Epithelial cell of proximal tubule (primary cell): ENCODE measurements around the gene SIDT2. TPM values are rescaled to one million over a fixed set of nuclear protein-coding genes. Genes with fewer than 3 reads are reported as not detected.

Experiments
- DNase-seq: peaks from one replicate; pipeline ENCODE4 v3.0.0-alpha.2; 2011; ENCODE audit warnings: low read depth
- H3K4me3 ChIP-seq: 2 replicates; pipeline ENCODE4 v1.5.1; 2011; ENCODE audit warnings: low read depth, mild to moderate bottlenecking, low read length
- total RNA-seq: library from RNA; depleted of rRNA; stranded (reverse); fragments of >200 nt; gene quantifications from 2 replicates; pipeline ENCODE4 v1.2.3, GENCODE V29; 2015
- TF ChIP-seq, protein P1 (sequence below): conservative IDR thresholded peaks from 2 replicates; pipeline ENCODE4 v1.5.1; 2012; ENCODE audit warnings: low read depth, mild to moderate bottlenecking, low read length

SIDT2 gene
- total RNA-seq, 1 donor from 2014 or later = 12.2 TPM

DNA sequence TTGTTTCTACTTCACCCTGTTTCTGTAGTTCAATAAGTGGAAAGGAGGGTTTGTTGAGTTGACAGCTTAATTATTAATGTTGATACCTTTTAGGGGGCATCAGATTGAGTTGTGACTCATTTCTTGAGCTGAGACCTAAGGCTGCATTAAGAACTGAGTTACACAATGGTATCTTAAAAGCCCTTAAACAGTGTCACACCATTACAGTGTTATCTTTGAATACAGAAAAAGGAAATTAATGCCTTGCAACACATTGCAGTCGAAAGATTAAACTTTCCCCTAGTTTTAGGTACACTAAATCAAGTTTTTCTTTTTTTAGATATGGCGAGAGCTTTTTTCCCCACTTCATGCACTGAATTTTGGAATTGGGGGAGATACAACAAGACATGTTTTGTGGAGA, 17.7 kb upstream of the SIDT2 start:
- H3K4me3 ChIP-seq = no peak overlapping the region
- DNase-seq = no peak
- TF ChIP-seq, protein P1, sequence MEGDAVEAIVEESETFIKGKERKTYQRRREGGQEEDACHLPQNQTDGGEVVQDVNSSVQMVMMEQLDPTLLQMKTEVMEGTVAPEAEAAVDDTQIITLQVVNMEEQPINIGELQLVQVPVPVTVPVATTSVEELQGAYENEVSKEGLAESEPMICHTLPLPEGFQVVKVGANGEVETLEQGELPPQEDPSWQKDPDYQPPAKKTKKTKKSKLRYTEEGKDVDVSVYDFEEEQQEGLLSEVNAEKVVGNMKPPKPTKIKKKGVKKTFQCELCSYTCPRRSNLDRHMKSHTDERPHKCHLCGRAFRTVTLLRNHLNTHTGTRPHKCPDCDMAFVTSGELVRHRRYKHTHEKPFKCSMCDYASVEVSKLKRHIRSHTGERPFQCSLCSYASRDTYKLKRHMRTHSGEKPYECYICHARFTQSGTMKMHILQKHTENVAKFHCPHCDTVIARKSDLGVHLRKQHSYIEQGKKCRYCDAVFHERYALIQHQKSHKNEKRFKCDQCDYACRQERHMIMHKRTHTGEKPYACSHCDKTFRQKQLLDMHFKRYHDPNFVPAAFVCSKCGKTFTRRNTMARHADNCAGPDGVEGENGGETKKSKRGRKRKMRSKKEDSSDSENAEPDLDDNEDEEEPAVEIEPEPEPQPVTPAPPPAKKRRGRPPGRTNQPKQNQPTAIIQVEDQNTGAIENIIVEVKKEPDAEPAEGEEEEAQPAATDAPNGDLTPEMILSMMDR = no peak

DNA sequence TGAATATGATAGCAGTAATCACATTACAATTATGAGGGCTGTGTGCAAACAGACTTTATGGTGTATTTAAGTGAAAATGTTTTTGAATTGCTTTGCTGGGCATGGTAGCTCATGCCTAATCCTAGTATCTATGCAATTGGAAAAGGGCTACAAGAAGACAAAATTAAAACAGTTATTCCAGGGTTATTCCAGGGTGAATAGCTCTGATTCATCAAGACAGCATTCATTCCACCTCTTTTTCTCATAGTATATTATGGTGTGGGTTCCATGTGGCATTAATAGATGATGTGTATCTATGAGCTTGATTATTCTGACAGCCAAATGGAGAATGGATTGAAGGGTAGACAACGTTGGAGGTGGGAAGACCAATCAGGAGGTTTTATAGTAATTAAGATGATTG, 12.1 kb upstream of the SIDT2 start:
- no peak overlapping the region for H3K4me3 ChIP-seq
- no peak for DNase-seq
- TF ChIP-seq, protein P1 = no peak

DNA sequence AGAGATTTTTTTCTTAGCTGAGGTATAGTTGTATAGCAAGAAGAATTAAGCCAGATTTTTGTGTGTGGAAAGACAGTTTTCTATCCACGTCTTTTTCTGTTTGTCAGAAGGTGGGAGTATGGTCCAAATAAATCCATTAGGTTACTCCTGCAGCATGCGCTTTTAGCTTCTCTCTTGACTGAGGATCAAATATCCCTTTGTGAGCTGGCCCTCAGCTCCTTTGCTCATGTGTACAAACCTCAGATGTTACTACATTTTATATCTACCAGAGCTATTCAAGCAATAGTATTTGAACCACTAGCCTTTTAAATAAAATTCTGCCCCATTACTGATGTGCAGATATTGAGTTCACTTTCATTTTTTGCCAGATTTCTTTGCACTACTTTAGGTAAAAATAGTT, 8.8 kb upstream of the SIDT2 start:
- no peak for DNase-seq
- no peak overlapping the region for H3K4me3 ChIP-seq
- TF ChIP-seq, protein P1 = no peak

DNA sequence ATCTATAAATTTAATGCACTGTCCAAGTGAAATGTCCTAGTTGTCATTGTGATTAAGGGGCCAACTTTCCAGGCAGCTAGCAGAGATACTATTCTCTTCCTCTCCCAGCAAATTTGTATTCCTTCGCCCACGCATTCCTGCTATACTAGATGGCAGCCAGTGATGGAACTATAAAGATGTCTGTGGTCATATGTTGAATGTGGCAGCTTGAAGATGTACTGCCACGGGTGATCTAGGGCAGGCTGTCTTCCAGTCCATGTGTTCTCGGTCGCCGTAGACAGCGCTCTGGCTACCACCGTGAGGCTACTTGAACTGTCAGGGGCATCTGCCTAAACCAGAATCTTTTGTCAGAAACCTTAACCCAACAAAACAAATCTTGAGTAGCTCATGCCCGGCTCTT, 8.3 kb upstream of the SIDT2 start:
- DNase-seq = no peak
- H3K4me3 ChIP-seq = no peak overlapping the region
- TF ChIP-seq, protein P1 = no peak

DNA sequence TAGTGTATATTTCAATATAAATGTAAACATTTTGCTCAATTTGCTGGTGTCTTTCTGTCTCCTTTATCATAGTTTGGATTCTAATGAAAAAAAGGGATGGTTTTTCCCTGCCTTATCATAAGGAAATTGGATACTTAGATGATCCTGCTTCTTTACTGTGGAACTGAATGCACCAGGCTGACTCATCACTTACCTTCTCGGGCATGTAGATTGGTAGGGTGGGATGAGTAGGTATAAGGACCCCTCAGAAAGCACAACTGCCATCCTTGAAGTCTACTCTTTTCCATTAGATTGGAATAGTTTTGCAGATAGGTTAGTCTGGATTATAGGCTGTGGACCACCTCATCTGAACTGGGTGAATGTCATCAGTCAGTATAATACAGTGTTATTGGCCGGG, 7.5 kb upstream of the SIDT2 start:
- TF ChIP-seq, protein P1 = no peak
- no peak for DNase-seq

DNA sequence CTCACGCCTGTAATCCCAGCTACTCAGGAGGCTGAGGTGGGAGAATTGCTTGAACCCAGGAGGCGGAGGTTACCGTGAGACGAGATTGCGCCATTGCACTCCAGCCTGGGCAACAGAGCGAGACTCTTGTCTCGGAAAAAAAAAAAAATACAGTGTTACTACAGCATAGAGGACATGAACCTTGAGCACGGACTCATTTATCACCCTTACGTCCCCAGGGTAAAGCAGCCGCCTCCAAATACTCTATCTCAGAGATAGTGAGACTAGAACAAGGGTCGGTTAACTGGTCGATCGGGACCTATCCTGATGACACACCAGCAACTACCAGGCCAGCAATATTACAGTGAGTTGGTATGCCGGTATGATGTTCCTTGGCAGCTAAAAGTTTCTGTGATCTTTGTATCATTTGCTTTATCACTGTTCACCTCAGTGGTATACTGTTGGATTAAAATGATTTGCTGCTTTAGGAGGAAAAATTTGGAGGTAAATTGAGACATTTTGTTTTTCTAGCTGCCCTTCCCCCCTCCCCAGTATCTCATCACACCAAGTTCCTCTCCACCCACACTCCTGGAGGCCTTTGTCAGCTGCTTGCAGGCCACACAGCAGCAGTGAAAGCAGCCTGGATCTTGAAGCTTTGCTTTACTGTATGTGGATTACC, 7.0 kb upstream of the SIDT2 start:
- DNase-seq = no peak
- TF ChIP-seq, protein P1 = no peak
- H3K4me3 ChIP-seq = no peak overlapping the region

More for the DNA sequence above, 7.5 kb upstream of the SIDT2 start:
- no peak overlapping the region for H3K4me3 ChIP-seq

DNA sequence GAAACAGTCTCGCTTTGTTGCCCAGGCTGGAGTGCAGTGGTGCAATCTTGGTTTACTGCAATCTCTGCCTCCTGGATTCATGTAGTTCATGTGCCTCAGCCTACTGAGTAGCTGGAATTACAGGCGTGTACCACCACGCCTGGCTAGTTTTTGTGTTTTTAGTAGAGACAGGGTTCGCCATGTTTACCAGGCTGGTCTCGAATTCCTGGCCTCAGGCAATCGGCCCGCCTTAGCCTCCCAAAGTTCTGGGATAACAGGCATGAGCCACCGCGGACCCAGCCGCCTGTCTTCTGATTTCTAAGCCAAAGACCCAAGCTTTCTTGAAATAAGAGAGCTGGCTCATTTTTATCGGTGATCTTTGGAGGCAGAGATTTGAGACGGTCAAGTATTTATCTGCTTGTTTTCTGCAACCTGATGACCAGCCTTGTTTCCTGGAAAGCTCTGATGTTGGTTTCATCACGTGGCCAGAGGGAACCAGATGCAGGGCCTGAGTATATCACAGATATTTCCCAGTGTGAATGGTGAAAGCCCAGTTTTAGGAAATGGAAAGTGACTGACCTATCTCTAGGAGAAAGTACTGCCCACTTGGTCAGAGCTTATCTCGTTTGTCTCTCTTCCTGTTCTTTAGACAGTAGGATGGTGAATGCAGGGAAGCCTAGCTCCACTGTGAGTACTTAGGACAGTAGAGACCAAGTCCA, 5.7 kb upstream of the SIDT2 start:
- no peak overlapping the region for H3K4me3 ChIP-seq
- DNase-seq = peak; percentile 16
- TF ChIP-seq, protein P1 = no peak
